Measurements from ENCODE around the gene TMUB2. TPM values are rescaled to one million over a fixed set of nuclear protein-coding genes. Genes with fewer than 3 reads are reported as not detected.
"Not testable (repeated sequence)": the region's sequence is repeated elsewhere in the genome, so short reads cannot be mapped to it uniquely, and the experiment has no call there.

Gene TMUB2
- total RNA-seq, 1 donor: 20.4 TPM

- H3K27me3 ChIP-seq (ENCODE audit: insufficient read depth, low read length); H3K4me1 ChIP-seq (ENCODE audit: insufficient read depth, low read length); H3K9me3 ChIP-seq (ENCODE audit: low read depth, low read length); H3K4me3 ChIP-seq (ENCODE audit: low read length): not testable (repeated sequence)
Measured at GRCh38 chr17:44237886-44238285, 51.1 kb downstream of the TMUB2 start.

GRCh38 chr17:44241106-44241624 lies 54.4 kb downstream of the TMUB2 start:
- no peak overlapping the region for H3K4me3 ChIP-seq (ENCODE audit: low read length)
- no peaks in the 10 kb centered on the region for H3K9me3 ChIP-seq (ENCODE audit: low read depth, low read length)
- H3K27me3 ChIP-seq (ENCODE audit: insufficient read depth, low read length): no peaks in the 10 kb centered on the region
- H3K4me1 ChIP-seq (ENCODE audit: insufficient read depth, low read length): peaks cover 11% of the 10 kb centered on the region

Other genes with a start within 250 kb of the TMUB2 start
- gene PPY, start 244.5 kb upstream of the TMUB2 start, total RNA-seq: not detected
- gene PYY, start 233.0 kb upstream of the TMUB2 start, total RNA-seq: not detected
- gene NAGS, start 182.3 kb upstream of the TMUB2 start, total RNA-seq: 0.42 TPM
- gene TMEM101, start 172.0 kb upstream of the TMUB2 start, total RNA-seq: 21.0 TPM
- gene LSM12, start 120.3 kb upstream of the TMUB2 start, total RNA-seq: 44.4 TPM
- 5.0 TPM for gene G6PC3, start 116.2 kb upstream of the TMUB2 start, total RNA-seq
- gene HDAC5, start 63.3 kb upstream of the TMUB2 start, total RNA-seq: 69.3 TPM
- 1.3 TPM for gene HROB, start 45.0 kb upstream of the TMUB2 start, total RNA-seq
- not detected for gene ASB16, start 16.3 kb upstream of the TMUB2 start, total RNA-seq
- gene ATXN7L3, start 12.9 kb downstream of the TMUB2 start, total RNA-seq: 44.7 TPM
- 56.4 TPM for gene UBTF, start 32.7 kb downstream of the TMUB2 start, total RNA-seq
- gene SLC4A1, start 81.2 kb downstream of the TMUB2 start, total RNA-seq: 0.42 TPM
- 0.10 TPM for gene RUNDC3A, start 121.6 kb downstream of the TMUB2 start, total RNA-seq
- 36.0 TPM for gene SLC25A39, start 137.9 kb downstream of the TMUB2 start, total RNA-seq
- 294 TPM for gene GRN, start 158.3 kb downstream of the TMUB2 start, total RNA-seq
- gene FAM171A2, start 176.9 kb downstream of the TMUB2 start, total RNA-seq: 0.10 TPM
- gene ITGA2B, start 202.7 kb downstream of the TMUB2 start, total RNA-seq: 54.5 TPM

All from mononuclear cell (primary cell).